GM21723 (cell line): Measurements from ENCODE around the gene GBX2.

Experiments used
- ATAC-seq: cut with Tn5 transposase; IDR thresholded peaks from one replicate; pipeline ENCODE4 v1.9.1; 2021; ENCODE audit warnings: mild to moderate bottlenecking, moderate library complexity; ENCODE audit not compliant: unreplicated experiment

Gene GBX2

DNA sequence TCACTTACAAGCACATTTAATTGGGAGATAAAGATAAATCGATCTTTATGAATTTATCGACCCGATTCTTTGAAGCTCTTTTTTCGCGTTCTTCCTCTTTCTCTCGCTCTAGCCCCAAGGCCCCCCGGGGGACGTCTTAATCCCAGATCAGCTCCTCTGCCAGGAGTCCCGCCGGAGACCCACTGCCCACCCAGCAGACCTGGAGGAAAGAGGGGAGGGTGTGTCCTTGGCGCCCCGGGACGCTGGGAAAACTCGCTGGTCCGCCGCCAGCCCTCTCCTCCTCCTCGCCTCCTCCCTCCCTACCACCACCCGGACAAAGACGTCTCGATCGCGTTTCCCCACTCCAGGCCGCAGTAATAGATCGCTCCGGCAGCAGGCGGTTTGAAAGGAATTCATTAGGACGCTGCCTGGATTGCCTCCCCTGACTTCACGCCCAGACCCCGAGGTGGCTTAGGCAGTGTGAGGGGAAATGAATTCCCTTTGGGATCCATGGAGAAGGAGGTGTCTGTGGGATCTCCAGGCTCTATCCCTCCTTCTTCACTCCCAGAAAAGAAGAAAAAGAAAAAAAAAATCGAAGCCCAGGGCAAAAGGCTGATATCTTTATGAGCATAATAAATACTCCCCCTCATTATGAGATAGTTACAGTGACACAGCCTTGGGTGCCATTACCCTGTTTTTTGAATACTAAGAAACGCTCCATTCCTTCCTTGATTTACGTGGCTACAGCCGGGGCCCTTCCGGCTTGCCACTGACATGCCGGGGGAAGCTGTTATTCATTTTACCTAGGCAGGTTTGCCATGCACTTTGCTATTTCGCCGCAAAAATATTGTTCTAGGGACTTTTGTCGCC is 1.8 kb upstream of the GBX2 start:
- no peak for ATAC-seq

DNA sequence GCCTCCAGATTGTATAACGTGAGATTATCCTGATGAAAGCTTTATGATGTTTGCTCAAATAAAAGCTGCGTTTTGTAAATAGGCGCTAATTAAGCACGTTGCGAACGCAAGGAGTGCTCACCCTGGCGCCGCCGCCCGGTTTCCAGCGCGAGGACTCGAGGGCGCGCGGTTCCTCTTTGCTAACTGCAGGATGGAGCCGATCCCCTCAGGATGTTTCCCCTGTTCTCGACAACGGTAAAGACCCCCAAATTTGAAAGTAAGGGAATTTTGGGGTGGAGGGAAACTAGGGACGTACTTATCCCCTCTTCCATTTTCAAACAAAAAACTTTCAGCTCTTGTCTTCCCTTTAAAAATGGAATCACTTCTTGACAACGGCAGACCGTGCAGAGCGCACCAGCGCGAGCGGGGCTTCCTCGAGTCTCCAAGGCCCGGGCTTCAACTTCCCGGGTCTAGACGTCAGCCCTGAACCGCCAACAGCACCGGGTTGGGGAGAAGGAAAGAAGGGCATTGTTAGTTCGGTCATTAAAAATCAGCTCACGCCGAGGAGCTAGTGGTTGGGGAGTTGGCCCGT is 1.1 kb upstream of the GBX2 start:
- ATAC-seq: no peak

DNA sequence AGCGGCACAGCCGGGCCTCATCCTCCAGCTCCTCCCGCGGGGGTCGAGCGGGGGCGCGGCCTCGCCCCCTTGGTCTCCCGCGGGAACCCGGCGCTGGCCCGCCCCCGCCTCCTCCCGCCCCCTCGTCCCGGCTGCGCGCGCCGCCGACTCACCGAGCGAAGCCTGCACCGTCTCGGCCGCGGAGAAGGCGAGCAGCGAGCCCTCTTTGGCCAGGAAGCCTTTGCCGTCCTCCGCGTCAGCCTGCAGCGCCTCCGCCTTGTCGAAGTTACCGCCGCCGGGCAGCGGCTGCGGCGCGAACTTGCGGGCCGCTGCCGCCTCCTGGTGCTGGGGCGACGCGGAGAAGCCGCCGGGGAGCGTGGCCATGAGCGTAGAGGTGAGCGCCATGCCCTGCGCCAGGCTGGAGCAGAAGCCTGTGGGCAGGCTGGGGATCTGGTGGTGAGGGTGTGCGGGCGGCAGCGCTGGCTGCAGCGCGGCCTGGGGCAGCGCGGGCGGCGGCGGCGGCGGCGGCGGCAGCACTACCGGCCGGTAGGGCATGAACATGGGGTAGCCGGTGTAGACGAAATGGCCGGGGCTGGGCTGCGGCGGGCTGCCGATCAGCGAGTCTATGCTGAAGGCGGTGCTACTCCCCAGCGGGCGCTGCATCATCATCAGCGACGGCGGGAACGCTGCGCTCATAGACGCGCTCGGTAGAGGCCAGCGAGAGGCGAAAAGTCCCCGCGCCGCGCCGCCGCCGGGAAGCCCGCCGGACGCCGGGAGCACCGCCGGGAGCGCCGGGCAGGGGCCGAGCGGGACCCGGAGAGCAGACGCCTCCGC is 683 bp downstream of the GBX2 start:
- ATAC-seq: no peak

DNA sequence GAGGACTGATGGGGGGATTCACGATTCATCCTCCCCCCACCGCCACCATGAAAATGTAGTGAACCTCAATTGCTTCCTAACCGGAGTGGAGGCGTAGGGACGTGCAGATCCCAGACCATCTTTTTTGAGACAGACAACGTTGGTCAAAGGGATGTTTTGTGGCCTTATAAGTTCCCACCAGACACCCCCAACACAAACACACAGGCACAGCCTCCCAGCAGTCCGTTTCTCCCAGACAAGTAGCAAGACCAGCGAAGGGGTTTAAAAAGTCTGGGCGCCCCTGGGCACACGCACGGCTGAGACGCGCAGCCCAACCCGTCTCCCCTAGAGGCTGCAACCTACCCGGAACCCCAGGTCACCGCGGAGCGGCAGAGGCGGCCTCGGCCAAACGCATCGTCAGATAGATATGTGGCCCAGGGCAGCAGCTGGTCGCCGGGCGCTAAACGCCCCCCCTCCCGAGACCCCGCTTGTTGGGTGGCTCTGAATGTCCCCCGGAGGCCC is 1.3 kb downstream of the GBX2 start:
- ATAC-seq: no peak

DNA sequence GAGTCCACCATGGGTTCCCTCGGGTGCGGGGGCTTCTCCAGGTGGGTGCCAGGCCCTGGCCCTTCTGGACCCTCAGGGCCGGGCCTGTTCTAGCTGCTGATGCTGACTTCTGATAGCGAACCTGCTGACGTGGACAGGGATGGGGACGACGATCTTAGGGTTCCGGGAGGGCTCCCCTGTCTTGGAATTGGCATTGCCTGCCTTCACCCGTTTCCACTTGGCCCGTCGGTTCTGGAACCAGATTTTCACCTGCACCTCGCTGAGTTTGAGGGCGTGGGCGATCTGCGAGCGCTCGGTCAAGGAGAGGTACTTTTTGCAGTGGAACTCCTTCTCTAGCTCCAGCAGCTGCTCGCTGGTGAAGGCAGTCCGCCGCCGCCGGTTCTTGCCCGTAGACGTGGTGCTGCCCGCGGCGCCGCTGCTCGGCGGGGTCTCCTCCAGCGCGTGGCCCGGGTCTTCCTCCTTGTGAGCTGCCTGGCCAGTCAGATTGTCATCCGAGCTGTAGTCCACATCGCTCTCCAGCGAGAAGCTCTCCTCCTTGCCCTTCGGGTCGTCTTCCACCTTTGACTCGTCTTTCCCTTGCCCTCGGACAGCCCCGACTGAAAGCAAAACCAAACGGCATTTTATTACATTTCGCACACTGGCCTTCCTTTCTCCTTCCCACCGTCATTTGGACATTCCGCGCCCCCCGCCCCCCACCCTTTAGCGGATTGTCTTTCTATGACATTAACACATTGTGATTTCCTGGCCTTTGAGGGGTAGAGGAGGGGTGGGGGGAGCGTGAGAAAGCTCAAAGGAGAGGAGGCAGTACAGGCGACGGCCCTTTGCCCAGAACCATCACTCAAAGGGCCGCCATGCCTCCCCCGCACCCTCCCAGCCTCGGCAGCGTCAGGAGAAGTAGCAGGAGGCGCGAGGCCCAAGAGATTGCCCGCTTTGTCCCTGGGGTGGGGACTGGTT is 2.1 kb downstream of the GBX2 start:
- ATAC-seq: no peak

DNA sequence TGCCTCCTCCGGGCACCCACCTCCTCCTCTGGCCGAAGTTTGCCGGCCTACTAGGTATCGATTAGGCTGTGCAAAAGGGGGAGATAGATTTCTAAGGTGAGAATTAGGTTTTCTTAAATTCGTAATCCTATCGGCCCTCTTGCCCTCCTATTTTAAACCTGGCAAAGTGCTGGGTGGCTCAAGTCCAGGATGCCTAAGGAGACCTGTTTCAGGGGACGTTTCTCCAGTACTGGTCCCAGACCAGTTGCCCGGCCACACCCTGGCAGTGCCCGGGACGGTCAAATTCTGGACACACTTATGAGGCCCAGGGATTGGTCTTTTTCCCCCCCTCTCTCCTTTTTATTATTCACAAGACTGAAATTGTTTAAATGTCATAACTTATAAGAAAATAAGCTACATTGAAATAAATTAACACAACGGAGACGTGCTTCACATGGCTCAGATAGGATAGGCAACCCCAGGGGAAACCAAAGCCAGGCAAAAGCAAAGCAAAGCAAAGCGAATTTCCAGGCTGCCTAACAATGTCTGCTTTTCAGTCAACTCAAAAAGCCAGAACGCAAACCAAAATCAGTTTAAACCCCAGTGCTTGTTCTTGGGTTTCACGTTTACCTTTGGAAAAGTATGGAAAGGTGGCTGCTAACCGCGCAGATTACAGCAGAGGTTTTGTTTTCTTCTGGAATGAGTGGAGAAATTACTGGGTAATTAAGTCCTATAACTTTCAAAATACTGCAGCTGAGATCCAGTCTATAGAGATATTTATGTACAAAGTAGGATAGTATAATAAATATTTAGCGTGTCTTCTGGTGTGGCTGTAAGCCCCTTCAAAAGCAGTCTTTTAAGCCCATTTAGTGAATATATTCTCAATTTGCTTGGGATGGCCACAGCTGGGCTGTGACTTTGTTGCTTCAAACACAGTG is 3.0 kb downstream of the GBX2 start:
- ATAC-seq: no peak

DNA sequence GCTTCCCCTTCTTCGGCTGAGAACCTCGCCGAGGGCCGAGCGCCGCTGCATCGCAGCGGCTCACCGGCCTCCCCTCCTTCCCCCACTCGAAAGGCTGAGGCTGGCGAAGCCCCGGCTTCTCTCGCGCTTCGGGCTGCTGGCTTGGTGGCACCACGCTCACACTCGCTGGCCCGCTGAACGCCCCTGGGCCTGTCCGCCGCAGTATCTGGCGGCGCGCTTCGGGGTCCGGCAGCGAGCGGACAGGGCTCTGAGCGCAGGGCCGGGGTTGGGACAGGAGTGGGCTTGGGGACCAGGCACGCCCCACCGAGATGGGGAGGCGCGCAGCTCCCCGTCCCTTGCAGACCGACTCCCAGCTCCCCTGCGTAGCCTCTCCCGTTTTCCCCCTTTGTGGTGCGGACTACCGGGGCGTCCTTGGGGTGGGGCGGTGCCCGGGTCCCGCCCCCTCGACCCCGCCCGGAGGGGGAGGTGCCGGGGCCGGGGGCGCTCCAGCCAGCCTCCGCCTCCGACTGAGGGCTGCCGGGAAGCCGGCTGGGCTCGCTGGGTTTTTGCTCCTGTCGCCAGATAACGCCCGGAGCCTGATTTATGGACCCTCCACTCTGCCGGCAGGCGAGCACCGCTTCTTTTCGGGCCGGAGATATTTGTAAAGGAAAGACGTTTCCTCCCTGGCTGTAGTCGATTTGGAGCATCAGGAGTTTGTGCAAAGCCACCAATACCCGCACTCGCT is 3.8 kb downstream of the GBX2 start:
- no peak for ATAC-seq

DNA sequence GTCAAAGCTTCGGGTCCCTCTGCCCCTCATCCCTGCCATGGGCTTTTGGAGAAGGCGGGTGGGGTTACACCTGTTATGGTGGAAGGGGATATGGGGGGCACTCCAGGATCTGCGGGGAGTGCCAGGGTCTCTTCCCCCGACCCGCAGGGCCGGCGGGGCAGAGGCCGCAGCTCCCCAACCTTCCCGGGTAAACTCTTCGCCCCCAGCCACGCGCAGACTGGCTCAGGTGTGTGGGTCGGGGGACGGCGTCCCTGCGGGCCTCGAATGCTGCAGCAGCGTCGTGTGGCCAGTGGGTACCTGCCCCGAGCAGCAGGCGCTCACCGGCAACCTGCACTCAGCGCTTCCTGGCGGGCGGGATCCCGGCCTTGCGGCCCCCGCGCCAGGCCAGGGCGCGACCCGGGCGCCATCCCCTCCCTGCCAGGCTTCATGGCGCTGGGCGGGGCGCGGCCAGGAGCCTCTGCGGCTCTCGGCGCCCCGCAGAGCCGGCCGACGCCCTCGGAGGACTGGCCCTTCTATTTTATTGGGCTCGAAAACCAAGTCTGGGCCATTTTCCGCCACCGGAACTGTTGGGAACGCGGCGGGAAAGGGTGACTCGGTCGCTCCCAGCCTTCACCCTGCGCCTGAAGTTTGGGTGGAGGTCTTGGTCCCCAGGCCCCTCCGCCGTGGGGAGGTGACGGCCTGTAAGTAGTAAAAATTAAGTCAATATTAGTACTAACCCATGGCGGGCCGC is 4.5 kb downstream of the GBX2 start:
- ATAC-seq: no peak

DNA sequence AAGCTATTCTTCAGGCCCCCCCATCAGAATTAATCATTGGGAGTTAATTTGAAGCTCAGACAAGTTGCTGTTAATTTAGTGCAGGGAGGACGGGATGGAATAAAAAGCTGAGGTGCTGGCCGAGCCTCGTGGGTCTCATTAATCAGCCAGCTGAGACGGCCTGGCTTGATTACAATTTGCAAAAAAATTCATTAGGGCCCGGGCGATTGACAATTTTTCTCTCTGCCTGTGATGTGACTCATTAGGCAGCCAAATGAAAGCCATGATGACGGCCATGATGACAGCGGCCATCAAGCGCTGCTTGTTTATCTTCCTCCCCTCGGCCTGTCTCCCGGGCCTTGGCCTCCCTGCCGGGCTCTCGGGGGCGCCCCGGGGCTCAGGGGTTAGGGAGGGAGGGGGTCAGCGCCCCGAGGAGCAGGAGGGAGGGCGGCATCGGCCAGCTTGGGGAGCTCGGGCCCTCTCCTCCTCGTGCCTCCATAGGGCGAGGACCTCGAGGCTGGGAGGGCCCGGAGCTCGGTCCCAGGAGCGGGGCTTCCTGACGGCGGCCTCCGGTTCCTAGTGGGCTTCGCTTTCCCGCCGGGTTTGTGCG is 5.2 kb downstream of the GBX2 start:
- no peak for ATAC-seq

DNA sequence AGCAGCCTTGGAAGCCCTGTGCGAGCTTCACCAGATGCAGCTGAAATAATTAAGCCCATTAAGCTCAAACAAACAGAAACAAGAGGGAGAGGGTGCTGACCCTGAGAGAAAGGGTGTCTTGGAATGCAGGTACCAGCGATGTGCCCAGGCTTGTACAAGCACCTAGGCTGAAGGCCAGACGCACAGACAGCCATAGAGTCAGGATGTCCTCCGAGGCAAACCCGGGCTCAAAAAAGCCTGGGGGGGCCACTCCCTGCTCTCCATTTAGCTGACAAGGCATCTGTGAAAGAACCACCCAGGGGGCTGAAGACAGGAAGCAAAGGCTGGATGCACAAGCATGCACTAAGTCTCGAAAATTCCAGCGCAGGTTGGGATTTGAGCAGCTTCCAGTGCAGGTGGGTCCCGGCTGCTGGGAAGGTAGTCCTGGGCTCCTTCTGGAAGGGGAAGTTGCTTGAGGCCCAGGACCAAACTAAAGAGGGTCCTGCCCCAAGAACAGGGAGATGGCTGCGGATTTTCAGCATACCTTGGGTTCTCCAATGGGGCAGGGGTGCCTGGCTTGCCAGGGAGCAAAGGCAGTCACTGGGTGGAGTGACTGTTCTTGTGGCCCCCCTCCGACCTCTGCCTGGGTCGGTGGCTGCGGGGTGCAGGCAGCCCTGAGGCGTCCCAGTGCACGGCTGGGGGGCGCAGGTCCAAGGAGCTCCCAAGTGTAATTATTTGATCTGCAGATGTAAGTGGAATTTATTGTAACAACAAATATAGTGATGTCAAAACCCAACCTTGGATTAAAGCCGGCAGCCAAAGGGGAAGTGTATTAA is 5.9 kb downstream of the GBX2 start:
- no peak for ATAC-seq

DNA sequence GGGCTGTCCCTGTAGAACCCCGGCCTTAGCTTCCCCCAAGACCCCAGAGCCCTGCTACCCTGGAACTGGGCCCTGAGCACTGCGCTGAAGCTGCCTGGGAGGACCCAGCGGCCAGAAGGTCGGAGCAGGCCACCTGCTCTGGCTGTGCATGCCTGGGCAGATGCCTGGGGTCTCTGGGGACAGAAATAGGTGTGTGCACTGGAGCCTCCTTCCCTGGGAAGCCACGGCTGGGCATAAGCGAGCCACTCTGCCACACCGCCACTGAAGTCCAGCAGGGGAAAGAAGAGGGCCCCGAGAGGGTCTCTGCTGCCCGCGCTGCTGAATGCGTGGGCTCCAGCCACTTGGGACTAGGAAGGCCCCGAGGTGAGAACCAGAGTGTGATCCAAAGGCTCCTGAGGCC is 6.7 kb downstream of the GBX2 start:
- ATAC-seq: no peak

DNA sequence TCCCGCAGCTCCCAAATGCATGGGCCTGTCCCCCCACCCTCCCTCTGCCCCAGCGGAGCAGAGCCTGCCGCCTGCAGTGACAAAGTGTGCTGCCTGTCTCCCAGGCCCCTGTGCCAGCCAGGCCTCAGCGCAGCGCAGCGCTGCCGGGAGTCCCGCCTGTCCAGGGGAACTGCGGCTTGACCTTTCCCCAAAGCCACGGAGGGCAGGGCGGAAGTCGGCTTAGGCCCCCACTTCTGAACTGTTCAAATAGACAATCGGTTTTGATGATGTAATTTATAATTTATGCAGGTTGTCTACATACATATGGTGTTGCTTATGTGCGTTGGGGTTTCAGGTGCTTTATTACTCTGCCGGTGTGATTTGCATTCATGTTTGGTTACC is 7.1 kb downstream of the GBX2 start:
- ATAC-seq: no peak

DNA sequence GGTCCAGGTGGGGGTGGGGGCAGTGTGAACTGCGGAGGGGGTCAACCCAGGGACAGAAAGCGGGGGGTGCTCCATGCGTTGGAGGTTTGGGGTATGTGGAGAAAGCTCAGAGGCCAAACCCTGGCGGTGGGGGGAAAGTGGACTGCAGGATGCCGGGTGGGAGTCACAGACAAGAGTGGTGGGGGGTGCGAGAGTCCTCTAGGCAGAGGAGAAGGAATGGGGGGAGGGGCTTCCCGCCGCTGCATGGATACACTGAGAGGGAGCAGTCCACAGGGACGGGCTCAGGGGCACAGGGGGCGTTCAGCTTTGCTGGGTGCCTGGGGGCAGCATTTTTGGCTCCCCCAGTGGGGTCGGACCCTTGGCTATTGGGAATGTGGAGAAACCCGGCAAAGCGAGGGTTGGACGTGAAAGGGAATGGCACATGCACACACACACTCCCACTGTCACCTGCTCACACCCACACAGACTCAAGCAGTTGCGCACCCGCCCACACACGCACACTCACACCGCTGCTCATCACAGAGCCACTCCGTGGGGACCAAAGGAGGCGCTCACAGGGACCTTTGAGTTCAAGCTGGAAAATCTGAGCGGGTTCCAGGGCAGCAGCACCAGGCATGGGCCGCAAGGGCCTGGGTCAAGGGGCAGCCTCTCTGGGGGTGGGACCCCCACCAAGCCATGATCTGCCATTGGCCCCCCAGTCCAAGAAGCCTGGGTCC is 7.7 kb downstream of the GBX2 start:
- no peak for ATAC-seq

DNA sequence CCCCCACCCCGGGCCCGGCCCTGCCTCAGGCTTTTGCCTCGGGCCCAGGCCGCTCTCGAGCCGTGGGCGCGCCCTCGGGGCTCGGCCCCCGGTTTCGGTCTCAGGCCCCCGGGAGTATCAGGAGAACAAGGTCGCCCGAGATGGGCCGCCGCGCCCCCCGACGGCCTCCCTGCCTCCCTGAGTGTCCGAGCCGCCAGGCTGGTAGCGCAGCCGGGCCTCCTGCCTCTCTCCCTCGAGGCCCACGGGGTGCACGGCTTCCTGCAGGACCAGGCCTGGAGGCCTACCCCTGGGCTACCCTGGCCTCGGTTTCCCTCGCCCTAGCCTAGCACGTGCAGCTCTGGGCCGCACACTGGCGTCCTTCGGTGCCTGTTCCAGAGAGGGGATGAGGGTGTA is 8.4 kb downstream of the GBX2 start:
- ATAC-seq: no peak

DNA sequence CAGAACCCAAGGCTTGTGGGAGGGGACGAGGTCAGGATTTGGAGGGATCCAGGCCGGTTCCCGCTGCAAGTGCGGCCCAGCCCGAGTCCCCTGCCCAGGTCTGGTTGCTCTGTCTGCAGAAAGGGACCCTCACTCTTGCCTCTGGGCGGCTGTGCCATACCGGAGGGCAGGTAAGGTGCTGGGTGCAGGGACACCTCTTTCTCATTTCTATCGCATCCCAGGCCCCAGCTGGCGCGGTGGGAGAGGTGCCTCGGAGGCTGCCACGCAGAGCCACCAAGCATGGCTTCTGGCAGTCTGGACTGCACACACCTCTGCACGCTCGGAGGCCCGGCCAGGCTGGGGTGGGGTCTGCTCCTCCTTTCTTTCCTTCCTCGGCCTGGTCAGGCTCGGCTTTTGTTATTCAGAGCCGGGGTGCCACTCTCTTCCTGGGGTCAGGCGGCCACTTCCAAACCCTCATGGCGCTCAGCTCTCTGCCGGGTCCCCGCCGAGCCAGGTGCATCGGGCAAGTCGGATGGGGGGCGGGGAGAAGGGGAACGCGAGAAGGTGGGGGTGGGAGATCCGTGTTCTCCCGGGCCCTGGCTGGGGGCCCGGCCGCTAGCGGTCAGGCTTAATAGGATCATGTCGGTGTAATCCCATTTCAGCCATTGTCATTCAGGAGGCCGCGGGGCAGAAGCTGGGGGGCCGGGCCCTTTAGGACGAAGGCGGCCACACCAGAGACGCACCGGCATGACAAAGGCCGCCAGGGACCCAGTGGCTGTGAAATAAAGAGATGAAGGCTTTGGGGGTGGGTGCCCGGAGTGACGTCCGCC is 9.0 kb downstream of the GBX2 start:
- ATAC-seq: no peak
